ENCODE results near the gene RALGPS1.

RALGPS1 gene

GRCh38 chr9:127158786-127159324 is 244.3 kb downstream of the RALGPS1 start:
- Histone ChIP-seq H3K9me3 (ENCODE audit: control insufficient read depth, insufficient read depth, low read depth, low read length) (no peaks in the 10 kb centered on the region), H3K27ac (ENCODE audit: extremely low read depth, low read depth, low read length) (no peak overlapping the region), H3K36me3 (ENCODE audit: control insufficient read depth in 2 of 2, insufficient read depth in 1 of 2, low read length in 2 of 2) (no peaks in the 10 kb centered on the region), H3K4me1 (ENCODE audit: control insufficient read depth, insufficient read depth, low read length) (no peaks in the 10 kb centered on the region), H3K4me3 (ENCODE audit: low read depth, low read length) (no peak overlapping the region)
- TF ChIP-seq ZSCAN4 (tag by site-specific recombination; IDR thresholded peaks at IDR 0.05) (no peak), ZBTB20 (tag by site-specific recombination; IDR thresholded peaks at IDR 0.05) (no peak), RBAK (tag by site-specific recombination; IDR thresholded peaks at IDR 0.05) (no peak), ZNF664 (tag by site-specific recombination; IDR thresholded peaks at IDR 0.05) (no peak), ZFP69B (tag by site-specific recombination; IDR thresholded peaks at IDR 0.05) (no peak), ZNF184 (tag by site-specific recombination; IDR thresholded peaks at IDR 0.05) (no peak), PRDM10 (tag by site-specific recombination; IDR thresholded peaks at IDR 0.05) (no peak), WT1 (tag by site-specific recombination; IDR thresholded peaks at IDR 0.05) (no peak), ZNF354C (tag by site-specific recombination; IDR thresholded peaks at IDR 0.05; ENCODE audit: borderline replicate concordance, low read depth) (no peak), CTCF (tag by site-specific recombination; IDR thresholded peaks at IDR 0.05) (no peak), HIC1 (tag by site-specific recombination; IDR thresholded peaks at IDR 0.05) (no peak), ZNF169 (tag by site-specific recombination; IDR thresholded peaks at IDR 0.05) (no peak), ZNF473 (tag by site-specific recombination; IDR thresholded peaks at IDR 0.05) (no peak), YY2 (tag by site-specific recombination; IDR thresholded peaks at IDR 0.05) (no peak), ZNF514 (tag by site-specific recombination; IDR thresholded peaks at IDR 0.05) (no peak), REST (tag by site-specific recombination; IDR thresholded peaks at IDR 0.05) (no peak), ZNF561 (tag by site-specific recombination; IDR thresholded peaks at IDR 0.05; ENCODE audit: borderline replicate concordance) (no peak), ZNF26 (tag by site-specific recombination; IDR thresholded peaks at IDR 0.05) (no peak), INSM2 (tag by site-specific recombination; IDR thresholded peaks at IDR 0.05) (no peak)
- CTCF ChIA-PET = interaction anchor here (1.1 kb wide), 1 partner anchor 15 kb away, joined by 4 read pairs; no protein-coding TSS in a partner anchor
- POLR2A ChIA-PET = no interaction called here
